Mononuclear cell (primary cell): Measurements from ENCODE around the gene SHANK3. TPM values are rescaled to one million over a fixed set of nuclear protein-coding genes. Genes with fewer than 3 reads are reported as not detected.
"Not testable (repeated sequence)": the region's sequence is repeated elsewhere in the genome, so short reads cannot be mapped to it uniquely, and the experiment has no call there.

Source experiments
- H3K27me3 ChIP-seq: 2 replicates; pipeline ENCODE4 v1.6.0; 2011; ENCODE audit warnings: low read length, control low read depth; ENCODE audit not compliant: insufficient read depth
- H3K4me1 ChIP-seq: 2 replicates; pipeline ENCODE4 v1.5.1; 2011; ENCODE audit warnings: mild to moderate bottlenecking, low read length, control low read depth; ENCODE audit not compliant: insufficient read depth
- H3K4me3 ChIP-seq: 2 replicates; pipeline ENCODE4 v1.5.1; 2011; ENCODE audit warnings: mild to moderate bottlenecking, low read length, moderate library complexity
- H3K9me3 ChIP-seq: 2 replicates; pipeline ENCODE4 v1.5.1; 2011; ENCODE audit warnings: low read depth, mild to moderate bottlenecking, control low read depth, low read length
- total RNA-seq: library from RNA; depleted of rRNA; stranded (reverse); fragments of >200 nt; gene quantifications from one replicate; pipeline ENCODE4 v1.2.3, GENCODE V29; 2012

Gene SHANK3
- total RNA-seq, 1 donor, result under 0.01 TPM

DNA sequence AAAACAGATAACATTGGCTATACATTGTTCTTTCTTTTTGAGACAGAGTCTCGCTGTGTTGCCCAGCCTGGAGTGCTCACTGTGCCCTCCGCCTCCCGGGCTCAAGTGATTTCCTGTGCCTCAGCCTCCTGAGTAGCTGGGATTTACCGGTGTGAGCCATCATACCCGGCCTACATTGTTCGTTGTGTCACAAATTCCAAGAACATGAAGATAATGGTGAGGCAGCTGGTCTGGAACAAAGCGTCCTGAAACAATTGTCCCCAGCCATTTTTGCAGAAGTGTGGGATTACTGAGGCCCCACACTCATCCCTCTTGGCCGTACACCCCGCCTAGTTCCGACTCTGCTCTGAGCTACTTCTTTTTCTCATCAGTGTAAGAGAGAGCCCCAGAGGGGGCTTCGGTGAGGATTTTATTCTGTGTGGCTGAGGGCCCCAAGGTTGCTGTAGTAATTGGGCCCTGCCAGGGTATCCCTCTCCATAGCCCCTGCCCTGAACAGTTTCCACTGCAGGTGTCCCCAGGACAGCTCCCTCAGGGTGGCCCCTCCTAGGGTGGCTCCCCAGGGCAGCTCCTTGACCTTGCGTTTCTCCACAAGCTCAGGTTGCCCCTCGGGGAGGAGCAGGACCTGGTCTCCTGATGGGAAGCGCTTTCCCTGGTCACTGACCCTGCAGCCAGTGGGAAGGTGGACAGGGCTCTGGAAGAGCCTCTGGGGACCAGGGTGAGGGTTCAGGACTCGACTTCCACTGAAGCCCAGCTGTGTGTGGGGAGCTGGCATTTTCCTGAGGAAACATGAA lies 31.6 kb upstream of the SHANK3 start:
- H3K4me1 ChIP-seq, result peaks cover 4% of the 10 kb centered on the region
- no peak overlapping the region for H3K4me3 ChIP-seq
- peaks cover 4% of the 10 kb centered on the region for H3K27me3 ChIP-seq
- no peaks in the 10 kb centered on the region for H3K9me3 ChIP-seq

DNA sequence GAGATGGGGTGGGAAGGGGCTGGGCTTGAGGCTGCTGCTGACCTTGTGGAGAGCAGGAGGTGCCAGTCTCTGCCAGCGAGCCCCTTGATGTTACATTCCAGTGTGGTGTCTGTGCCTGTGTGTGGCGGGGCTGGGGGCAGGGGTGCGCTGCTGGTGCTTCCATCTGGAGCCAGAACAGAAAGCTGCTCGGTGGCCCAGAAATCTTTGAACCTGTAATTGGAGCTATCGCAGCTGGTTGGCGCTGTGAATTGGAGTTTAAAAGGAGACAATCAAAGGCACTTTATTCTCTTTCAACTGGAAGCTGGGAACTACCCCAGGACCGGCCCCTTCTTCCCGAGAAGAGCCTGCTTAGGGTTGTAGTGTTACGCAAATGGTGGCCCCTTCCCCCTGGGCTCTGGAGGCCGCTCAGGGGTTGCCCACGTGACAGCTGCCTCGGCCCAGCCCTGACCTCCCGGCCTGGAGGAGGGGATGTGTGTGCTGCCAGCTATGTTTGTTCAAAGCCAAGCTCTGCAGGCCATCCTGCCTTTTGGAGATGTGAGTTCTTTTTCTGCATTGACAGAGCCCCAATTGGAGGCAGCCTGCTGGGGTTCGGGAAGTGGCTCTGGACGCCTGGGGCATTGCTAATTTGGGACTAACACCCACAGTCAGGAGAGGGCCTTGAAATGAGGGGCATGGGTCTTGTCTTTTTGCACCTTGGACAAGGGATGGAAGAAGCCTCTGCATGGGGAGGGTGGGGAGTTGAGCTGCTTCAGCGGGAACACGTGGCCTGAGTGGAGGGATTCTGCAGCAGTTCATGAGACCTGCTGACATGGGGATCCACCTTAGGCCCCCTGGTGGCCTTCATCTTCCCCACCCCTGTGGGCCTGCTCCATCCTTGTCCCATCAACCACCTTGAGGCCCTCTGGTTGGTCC lies 30.7 kb upstream of the SHANK3 start:
- H3K9me3 ChIP-seq, result no peaks in the 10 kb centered on the region
- H3K27me3 ChIP-seq, result peaks cover 4% of the 10 kb centered on the region
- H3K4me1 ChIP-seq, result peaks cover 4% of the 10 kb centered on the region
- H3K4me3 ChIP-seq, result no peak overlapping the region

DNA sequence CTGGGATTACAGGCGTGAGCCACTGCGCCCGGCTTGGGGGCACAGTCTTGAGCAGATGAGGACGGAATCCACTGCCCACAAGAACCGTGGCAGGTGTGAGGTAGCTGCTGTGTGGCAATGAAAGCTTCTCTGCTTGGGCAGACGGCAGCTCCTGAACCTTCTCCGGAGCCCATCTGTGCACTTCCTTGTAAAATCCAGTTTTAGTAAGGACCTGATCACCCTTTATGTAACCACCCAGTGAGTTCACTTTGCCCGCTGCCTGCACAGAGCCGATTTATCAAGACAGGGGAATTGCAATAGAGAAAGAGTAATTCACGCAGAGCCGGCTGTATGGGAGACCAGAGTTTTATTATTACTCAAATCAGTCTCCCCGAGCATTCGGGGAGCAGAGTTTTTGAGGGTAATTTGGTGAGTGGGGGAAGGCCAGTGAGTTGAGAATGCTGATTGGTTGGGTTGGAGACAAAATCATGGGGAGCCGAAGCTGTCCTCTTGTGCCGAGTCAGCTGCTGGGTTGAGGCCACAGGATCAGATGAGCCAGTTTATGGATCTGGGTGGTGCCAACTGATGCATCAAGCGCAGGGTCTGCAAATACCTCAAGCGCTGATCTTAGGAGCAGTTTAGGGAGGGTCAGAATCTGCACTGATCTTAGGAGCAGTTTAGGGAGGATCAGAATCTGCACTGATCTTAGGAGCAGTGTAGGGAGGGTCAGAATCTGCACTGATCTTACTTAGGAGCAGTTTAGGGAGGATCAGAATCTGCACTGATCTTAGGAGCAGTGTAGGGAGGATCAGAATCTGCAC lies 29.4 kb upstream of the SHANK3 start:
- H3K27me3 ChIP-seq, H3K9me3 ChIP-seq, H3K4me3 ChIP-seq, H3K4me1 ChIP-seq: not testable (repeated sequence)

DNA sequence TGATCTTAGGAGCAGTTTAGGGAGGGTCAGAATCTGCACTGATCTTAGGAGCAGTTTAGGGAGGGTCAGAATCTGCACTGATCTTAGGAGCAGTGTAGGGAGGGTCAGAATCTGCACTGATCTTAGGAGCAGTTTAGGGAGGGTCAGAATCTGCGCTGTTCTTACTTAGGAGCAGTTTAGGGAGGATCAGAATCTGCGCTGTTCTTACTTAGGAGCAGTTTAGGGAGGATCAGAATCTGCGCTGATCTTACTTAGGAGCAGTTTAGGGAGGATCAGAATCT lies 28.9 kb upstream of the SHANK3 start:
- not testable (repeated sequence) for H3K4me1 ChIP-seq, H3K27me3 ChIP-seq, H3K9me3 ChIP-seq, H3K4me3 ChIP-seq

DNA sequence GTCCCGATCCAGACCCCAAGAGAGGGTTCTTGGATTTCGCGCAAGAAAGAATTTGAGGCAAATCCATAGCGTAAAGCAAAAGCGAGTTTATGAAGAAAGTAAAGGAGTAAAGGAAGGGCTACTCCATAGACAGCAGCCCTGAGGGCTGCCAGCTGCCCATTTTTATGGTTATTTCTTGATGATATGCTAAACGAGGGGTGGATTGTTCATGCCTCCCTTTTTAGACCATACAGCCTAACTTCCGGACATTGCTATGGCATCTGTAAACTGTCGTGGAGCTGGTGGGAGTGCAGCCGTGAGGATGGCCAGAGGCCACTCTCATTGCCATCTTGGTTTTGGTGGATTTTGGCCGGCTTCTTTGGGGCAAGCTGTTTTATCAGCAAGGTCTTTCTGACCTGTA lies 19.4 kb upstream of the SHANK3 start:
- Histone ChIP-seq H3K9me3 (no peaks in the 10 kb centered on the region), H3K27me3 (no peaks in the 10 kb centered on the region)

DNA sequence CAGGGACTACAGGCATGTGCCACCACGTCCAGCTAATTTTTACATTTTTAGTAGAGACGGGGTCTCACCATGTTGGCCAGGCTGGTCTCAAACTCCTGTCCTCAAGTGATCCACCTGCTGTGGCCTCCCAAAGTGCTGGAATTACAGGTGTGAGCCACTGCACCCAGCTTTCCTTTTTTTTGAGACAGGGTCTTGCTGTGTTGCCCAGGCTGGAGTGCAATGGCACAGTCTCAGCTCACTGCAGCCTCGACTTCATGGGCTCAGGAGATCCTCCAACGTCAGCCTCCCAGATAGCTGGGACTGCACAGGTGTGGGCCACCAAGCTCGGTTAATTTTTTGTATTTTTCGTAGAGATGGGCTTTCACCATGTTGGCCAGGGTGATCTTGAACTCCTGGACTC lies 18.0 kb upstream of the SHANK3 start:
- H3K4me1 ChIP-seq, H3K9me3 ChIP-seq, H3K27me3 ChIP-seq, H3K4me3 ChIP-seq: not testable (repeated sequence)

More for the DNA sequence above, 19.4 kb upstream of the SHANK3 start:
- H3K4me3 ChIP-seq, result no peak overlapping the region
- no peaks in the 10 kb centered on the region for H3K4me1 ChIP-seq

DNA sequence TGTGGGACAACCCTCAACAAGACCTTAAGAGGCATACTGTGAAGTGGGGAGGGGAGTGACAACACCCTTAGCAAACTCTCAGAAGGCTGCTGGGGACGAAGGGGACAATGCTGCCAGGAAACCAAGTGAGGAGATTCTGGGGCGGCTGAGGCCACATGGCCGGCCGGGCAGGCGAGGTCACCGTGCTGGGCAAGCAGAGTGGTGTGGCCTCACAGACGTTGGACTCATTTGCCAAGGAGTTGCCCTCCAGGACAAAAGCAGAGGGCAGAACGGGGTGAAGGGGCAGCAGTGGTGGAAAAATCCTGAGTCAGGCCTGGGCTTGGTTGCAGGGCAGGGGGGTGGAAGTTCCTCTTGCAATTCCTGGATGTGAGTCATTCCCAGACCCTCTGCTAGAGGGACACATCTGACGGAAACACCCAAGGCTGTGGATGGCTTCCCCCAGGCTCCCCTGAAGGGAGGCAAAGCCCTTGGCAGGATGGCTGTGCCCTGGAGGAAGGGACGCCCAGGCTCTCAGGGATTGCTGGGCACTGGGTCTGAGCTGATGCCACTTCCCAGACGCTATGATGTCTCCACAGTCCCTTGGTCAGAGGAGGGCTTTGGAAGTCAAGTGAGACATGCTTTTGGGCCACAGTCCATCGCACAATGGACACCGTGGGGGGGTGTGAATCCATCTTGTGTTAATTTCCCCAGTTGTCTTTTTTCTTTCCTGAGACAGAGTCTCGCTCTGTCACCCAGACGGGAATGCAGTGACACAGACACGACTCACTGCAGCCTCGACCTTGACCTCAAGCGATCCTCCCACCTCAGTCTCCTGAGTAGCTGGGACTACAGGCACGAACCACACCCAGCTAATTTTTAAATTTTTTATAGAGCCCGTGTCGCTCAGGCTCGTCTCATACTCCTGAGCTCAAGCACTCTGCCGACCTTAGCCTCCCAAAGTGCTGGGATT lies 16.2 kb upstream of the SHANK3 start:
- H3K4me3 ChIP-seq, result no peak overlapping the region
- no peaks in the 10 kb centered on the region for H3K4me1 ChIP-seq
- H3K27me3 ChIP-seq, result no peaks in the 10 kb centered on the region
- H3K9me3 ChIP-seq, result no peaks in the 10 kb centered on the region

DNA sequence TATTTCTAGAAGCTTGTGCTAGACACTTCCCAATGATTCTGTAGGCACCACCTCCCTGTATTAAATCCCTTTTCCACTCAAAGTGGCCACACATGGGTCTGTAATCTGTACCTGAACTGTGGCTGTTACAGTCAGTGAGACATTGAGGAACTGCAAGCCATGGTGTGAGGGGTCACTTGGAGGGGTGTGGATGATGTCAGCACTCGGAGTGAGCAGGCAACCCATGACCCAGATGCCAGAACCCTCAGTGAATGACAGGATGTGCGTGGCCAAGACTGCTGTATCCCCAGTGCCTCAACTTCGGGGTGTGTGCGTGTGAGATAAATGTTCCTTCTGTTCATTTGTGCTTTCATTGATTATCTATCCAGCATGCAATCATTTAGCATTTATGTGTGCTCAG lies 14.7 kb upstream of the SHANK3 start:
- no peaks in the 10 kb centered on the region for H3K27me3 ChIP-seq
- H3K9me3 ChIP-seq, result no peaks in the 10 kb centered on the region
- no peaks in the 10 kb centered on the region for H3K4me1 ChIP-seq
- no peak overlapping the region for H3K4me3 ChIP-seq

DNA sequence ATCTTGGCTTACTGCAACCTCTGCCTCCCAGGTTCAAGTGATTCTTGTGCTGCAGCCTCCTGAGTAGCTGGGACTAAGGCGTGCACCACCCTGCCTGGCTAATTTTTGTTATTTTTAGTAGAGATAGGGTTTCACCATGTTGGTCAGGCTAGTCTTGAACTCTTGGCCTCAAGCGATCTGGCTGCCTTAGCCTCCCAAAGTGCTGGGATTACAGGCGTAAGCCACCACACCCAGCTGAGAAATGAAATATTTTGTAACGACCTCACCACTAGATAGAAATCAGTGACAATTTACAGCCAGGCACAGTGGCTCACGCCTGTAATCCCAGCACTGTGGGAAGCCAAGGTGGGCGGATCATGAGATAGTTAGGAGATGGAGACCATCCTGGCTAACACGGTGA lies 12.9 kb upstream of the SHANK3 start:
- not testable (repeated sequence) for H3K9me3 ChIP-seq, H3K4me1 ChIP-seq, H3K4me3 ChIP-seq, H3K27me3 ChIP-seq

DNA sequence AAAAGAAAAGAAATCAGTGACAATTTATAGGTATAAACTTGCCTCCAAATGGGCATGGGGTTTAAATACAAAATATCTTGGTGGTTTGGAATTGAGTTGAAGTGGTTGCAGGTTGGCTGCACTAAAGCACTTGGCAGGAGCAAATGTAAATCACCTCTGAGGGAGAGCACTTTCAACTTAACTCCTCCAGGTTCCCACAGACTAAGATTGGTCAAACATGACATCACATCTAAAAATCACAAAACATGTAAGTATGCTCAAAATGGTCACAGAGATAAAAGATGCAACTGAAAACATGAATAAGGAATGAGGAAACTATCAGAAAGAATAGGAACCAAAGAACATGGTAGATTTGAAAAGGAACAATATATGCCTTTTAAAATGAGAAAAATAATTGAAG lies 12.3 kb upstream of the SHANK3 start:
- no peaks in the 10 kb centered on the region for H3K27me3 ChIP-seq
- H3K4me1 ChIP-seq, result no peaks in the 10 kb centered on the region
- no peaks in the 10 kb centered on the region for H3K9me3 ChIP-seq
- H3K4me3 ChIP-seq, result no peak overlapping the region

DNA sequence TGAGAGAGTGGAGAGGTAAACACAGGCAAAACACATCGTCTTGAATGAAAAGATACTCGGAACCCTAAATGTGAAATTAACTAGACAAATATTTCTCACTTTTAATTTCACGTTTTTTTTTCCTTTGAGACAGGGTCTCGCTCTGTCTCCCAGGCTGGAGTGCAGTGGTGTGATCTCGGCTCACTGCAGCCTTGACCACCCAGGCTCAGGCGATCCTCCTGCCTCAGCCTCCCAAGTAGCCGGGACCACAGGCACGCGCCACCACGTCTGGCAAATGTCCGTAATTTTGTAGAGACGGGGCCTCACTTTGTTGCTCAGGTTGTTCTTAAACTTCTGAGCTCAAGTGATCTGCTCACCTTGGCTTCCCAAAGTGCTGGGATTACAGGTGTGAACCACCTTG lies 7.4 kb upstream of the SHANK3 start:
- H3K4me3 ChIP-seq, result no peak overlapping the region
- H3K27me3 ChIP-seq, result no peaks in the 10 kb centered on the region
- H3K9me3 ChIP-seq, result no peaks in the 10 kb centered on the region
- H3K4me1 ChIP-seq, result no peaks in the 10 kb centered on the region

DNA sequence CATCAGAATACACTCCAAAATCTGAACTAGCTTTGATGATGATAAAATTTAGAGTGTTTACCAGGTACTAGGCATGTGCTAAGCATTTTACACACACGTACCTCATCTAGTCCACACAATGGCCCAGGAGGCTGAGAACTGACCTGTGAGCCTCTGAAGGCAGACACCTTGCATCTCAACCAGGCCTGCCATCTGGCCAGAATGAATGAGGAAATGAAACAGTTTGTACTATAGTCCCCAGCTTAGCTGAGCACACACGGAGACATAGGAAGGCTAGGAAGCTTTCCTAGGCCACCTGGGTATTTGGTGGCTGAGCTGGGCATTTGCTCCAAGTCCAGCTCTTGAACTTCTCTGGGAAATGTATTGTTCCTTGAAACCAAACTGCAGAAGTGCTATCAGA lies 6.9 kb upstream of the SHANK3 start:
- no peaks in the 10 kb centered on the region for H3K9me3 ChIP-seq
- H3K4me3 ChIP-seq, result no peak overlapping the region
- no peaks in the 10 kb centered on the region for H3K4me1 ChIP-seq
- H3K27me3 ChIP-seq, result no peaks in the 10 kb centered on the region

DNA sequence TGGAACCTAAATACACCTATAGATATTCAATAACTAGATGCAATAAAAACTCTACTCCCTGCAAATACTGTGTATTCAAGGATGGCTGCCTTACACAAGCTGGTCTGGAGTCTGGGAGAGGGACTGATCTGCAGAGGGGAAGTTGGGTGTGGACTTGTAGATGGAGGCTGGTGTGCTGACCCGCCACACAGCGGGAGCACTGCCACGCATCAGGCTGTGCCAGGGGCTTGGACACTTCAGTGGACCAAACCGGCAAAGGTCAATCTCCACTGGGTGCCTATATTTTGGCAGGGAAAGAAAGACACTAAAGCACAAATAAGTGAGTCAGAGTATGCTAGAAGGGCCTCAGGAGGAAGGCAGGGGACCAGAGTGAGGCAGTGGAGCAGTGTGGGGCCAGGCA lies 2.1 kb upstream of the SHANK3 start:
- Histone ChIP-seq H3K4me3 (no peak overlapping the region), H3K27me3 (peaks cover 25% of the 10 kb centered on the region), H3K9me3 (no peaks in the 10 kb centered on the region), H3K4me1 (peaks cover 11% of the 10 kb centered on the region)

DNA sequence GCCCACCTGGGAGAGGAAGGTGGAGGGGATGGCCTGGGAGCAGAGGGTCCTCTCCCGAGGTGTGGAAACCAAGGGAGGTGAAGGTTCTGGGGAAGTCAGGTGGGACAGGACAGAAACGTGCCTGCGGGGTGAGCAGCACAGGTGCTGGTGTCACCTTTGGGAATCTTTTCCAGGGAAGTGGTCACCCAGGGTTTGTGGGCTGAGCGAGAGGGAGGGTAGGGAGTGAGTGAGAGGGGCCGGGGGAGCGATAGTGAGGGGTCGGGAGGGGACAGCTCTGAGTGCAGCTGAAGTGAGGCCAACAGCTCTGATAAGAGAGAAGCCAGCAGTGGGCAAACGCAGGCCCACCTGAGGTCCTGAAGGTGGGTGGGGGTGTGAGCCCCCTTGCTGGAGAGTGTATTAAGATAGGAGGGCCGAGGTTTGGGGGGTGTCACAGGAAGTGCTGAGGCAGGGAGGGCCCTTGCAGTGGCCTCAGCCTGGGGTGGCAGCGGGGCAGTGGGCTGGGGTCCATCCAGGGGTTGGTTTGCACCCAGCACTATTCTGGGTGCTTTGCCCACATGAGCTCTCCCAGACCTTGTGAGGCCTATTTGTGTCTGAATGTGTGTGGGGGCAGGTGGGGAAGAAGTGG lies 1.6 kb upstream of the SHANK3 start:
- H3K27me3 ChIP-seq, result peaks cover 30% of the 10 kb centered on the region
- no peak overlapping the region for H3K4me3 ChIP-seq
- H3K4me1 ChIP-seq, result peaks cover 11% of the 10 kb centered on the region
- H3K9me3 ChIP-seq, result no peaks in the 10 kb centered on the region
